Measurements from ENCODE around the gene MARF1. TPM values are rescaled to one million over a fixed set of nuclear protein-coding genes. Genes with fewer than 3 reads are reported as not detected.

The MARF1 gene
- total RNA-seq, 1 donor from 2014 or later, result 13.4 TPM

GRCh38 chr16:15586716-15587115 lies 56.2 kb downstream of the MARF1 start:
- Mint-ChIP-seq H3K27me3 (ENCODE audit: insufficient read depth, low read depth) (no peaks in the 10 kb centered on the region), H3K9me3 (peaks cover 22% of the 10 kb centered on the region), H3K4me1 (peaks cover 2% of the 10 kb centered on the region), H3K27ac (no peak overlapping the region), H3K4me3 (no peak overlapping the region), H3K36me3 (peaks cover 62% of the 10 kb centered on the region)
- Histone ChIP-seq H3K27me3 (no peaks in the 10 kb centered on the region), H3K79me2 (ENCODE audit: low read depth) (no peaks in the 10 kb centered on the region), H3K27ac (no peak overlapping the region), H3K4me3 (no peak overlapping the region), H3K36me3 (no peaks in the 10 kb centered on the region), H3F3A (ENCODE audit: low read depth) (no peaks in the 10 kb centered on the region), H3K4me2 (no peak overlapping the region), H2AFZ (replicated peaks) (no peak overlapping the region), H3K9me3 (ENCODE audit: low read depth) (peaks cover 8% of the 10 kb centered on the region), H3K9ac (no peak overlapping the region), H4K20me1 (ENCODE audit: low read depth) (no peaks in the 10 kb centered on the region), H3K4me1 (no peaks in the 10 kb centered on the region)
- TF ChIP-seq EZH2phosphoT487 (IDR thresholded peaks at IDR 0.05) (no peak), EZH2 (IDR thresholded peaks at IDR 0.05) (no peak)
- TF ChIP-seq, protein P1, sequence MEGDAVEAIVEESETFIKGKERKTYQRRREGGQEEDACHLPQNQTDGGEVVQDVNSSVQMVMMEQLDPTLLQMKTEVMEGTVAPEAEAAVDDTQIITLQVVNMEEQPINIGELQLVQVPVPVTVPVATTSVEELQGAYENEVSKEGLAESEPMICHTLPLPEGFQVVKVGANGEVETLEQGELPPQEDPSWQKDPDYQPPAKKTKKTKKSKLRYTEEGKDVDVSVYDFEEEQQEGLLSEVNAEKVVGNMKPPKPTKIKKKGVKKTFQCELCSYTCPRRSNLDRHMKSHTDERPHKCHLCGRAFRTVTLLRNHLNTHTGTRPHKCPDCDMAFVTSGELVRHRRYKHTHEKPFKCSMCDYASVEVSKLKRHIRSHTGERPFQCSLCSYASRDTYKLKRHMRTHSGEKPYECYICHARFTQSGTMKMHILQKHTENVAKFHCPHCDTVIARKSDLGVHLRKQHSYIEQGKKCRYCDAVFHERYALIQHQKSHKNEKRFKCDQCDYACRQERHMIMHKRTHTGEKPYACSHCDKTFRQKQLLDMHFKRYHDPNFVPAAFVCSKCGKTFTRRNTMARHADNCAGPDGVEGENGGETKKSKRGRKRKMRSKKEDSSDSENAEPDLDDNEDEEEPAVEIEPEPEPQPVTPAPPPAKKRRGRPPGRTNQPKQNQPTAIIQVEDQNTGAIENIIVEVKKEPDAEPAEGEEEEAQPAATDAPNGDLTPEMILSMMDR (IDR thresholded peaks at IDR 0.05), result no peak
- DNase-seq (ENCODE audit: low spot score), result no peak

DNA sequence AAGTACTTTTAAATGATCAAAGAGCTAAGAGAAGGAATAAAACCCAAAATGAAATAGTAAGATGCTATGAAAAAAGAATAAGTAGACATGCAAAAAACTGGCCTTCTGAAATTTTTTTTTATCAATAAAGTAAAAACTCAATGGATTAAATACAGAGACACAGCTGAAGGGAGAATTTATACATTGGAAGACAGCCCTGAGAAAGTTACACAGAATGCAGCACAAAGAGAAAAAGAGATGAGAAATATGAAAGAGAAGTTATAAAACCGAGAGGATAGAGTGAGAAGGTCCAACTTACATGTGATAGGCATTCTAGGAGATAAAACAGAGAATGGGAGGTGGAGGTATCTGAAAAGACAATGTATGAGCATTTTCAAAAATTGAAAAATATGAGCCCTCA lies 57.0 kb downstream of the MARF1 start:
- Mint-ChIP-seq H3K9me3 (peaks cover 22% of the 10 kb centered on the region), H3K27ac (no peak overlapping the region), H3K27me3 (ENCODE audit: insufficient read depth, low read depth) (no peaks in the 10 kb centered on the region), H3K36me3 (peaks cover 66% of the 10 kb centered on the region), H3K4me3 (no peak overlapping the region), H3K4me1 (peaks cover 2% of the 10 kb centered on the region)
- no peak overlapping the region for H3K27ac ChIP-seq
- no peak overlapping the region for H3K9ac ChIP-seq
- H3K79me2 ChIP-seq (ENCODE audit: low read depth), result no peaks in the 10 kb centered on the region
- no peak overlapping the region for H2AFZ ChIP-seq (replicated peaks)
- no peaks in the 10 kb centered on the region for H3F3A ChIP-seq (ENCODE audit: low read depth)
- no peaks in the 10 kb centered on the region for H4K20me1 ChIP-seq (ENCODE audit: low read depth)
- no peaks in the 10 kb centered on the region for H3K36me3 ChIP-seq
- no peak for DNase-seq (ENCODE audit: low spot score)
- no peaks in the 10 kb centered on the region for H3K27me3 ChIP-seq
- H3K4me2 ChIP-seq, result no peak overlapping the region
- H3K4me3 ChIP-seq, result no peak overlapping the region
- H3K9me3 ChIP-seq (ENCODE audit: low read depth), result peaks cover 8% of the 10 kb centered on the region
- H3K4me1 ChIP-seq, result no peaks in the 10 kb centered on the region
- TF ChIP-seq EZH2phosphoT487 (IDR thresholded peaks at IDR 0.05), result no peak
- TF ChIP-seq, protein P1 (IDR thresholded peaks at IDR 0.05), result no peak

- Histone ChIP-seq H3K4me1 (no peaks in the 10 kb centered on the region), H3K4me2 (no peak overlapping the region), H2AFZ (replicated peaks) (no peak overlapping the region), H3K27ac (no peak overlapping the region), H3K9ac (no peak overlapping the region), H3K9me3 (ENCODE audit: low read depth) (peaks cover 8% of the 10 kb centered on the region), H3K79me2 (ENCODE audit: low read depth) (no peaks in the 10 kb centered on the region), H3K4me3 (no peak overlapping the region), H3K36me3 (no peaks in the 10 kb centered on the region), H3F3A (ENCODE audit: low read depth) (no peaks in the 10 kb centered on the region), H3K27me3 (no peaks in the 10 kb centered on the region), H4K20me1 (ENCODE audit: low read depth) (no peaks in the 10 kb centered on the region)
- Mint-ChIP-seq H3K27ac (no peak overlapping the region), H3K4me1 (no peaks in the 10 kb centered on the region), H3K27me3 (ENCODE audit: insufficient read depth, low read depth) (no peaks in the 10 kb centered on the region), H3K36me3 (peaks cover 62% of the 10 kb centered on the region), H3K4me3 (no peak overlapping the region), H3K9me3 (peaks cover 22% of the 10 kb centered on the region)
- DNase-seq (ENCODE audit: low spot score), result no peak
- no peak for TF ChIP-seq EZH2 (IDR thresholded peaks at IDR 0.05)
- TF ChIP-seq EZH2phosphoT487 (IDR thresholded peaks at IDR 0.05), result no peak
- TF ChIP-seq, protein P1 (IDR thresholded peaks at IDR 0.05), result no peak
Measured at GRCh38 chr16:15583526-15583925, 59.4 kb downstream of the MARF1 start.

Data from neural progenitor cell (in vitro differentiated cells).